ENCODE measurements around the gene ZSWIM1.
"Not testable (repeated sequence)": the region's sequence is repeated elsewhere in the genome, so short reads cannot be mapped to it uniquely, and the experiment has no call there.

The ZSWIM1 gene

GRCh38 chr20:45857114-45857881 is 23.7 kb upstream of the ZSWIM1 start, which contains the start of the genes ACOT8 and ZSWIM3:
ACOT8 (minus strand) TSS chr20:45857392; CDS start chr20:45857315, 77 bp downstream.
ZSWIM3 (plus strand) TSS chr20:45857614; CDS start chr20:45857826, 212 bp downstream.
- DNase-seq: peak; percentile 98

- peak; percentile 40 for DNase-seq
Measured at GRCh38 chr20:45857882-45858216, 23.2 kb upstream of the ZSWIM1 start.

GRCh38 chr20:45859916-45860315 is 21.1 kb upstream of the ZSWIM1 start:
- DNase-seq: no peak

GRCh38 chr20:45860560-45861220 is 20.3 kb upstream of the ZSWIM1 start:
- DNase-seq: no peak

- no peak for DNase-seq
Measured at GRCh38 chr20:45861221-45862075, 19.6 kb upstream of the ZSWIM1 start.

GRCh38 chr20:45863543-45864470 is 17.2 kb upstream of the ZSWIM1 start:
- no peak for DNase-seq

- no peak for DNase-seq
Measured at GRCh38 chr20:45866454-45866853, 14.6 kb upstream of the ZSWIM1 start.

- no peak for DNase-seq
Measured at GRCh38 chr20:45867136-45867818, 13.8 kb upstream of the ZSWIM1 start.

GRCh38 chr20:45867819-45868176 is 13.2 kb upstream of the ZSWIM1 start:
- no peak for DNase-seq

GRCh38 chr20:45872626-45873025 is 8.4 kb upstream of the ZSWIM1 start:
- DNase-seq: no peak

- DNase-seq: no peak
Measured at GRCh38 chr20:45873409-45874103, 7.5 kb upstream of the ZSWIM1 start.

- not testable (repeated sequence) for DNase-seq
Measured at GRCh38 chr20:45874104-45874481, 6.9 kb upstream of the ZSWIM1 start.

- DNase-seq: no peak
Measured at GRCh38 chr20:45874576-45874975, 6.5 kb upstream of the ZSWIM1 start.

GRCh38 chr20:45878076-45878761 is 2.8 kb upstream of the ZSWIM1 start:
- no peak for DNase-seq

GRCh38 chr20:45882469-45883099 is 1.6 kb downstream of the ZSWIM1 start:
- DNase-seq: no peak

GRCh38 chr20:45883100-45883469 is 2.1 kb downstream of the ZSWIM1 start:
- DNase-seq: no peak

- no peak for DNase-seq
Measured at GRCh38 chr20:45886590-45887345, 5.7 kb downstream of the ZSWIM1 start.

- DNase-seq: no peak
Measured at GRCh38 chr20:45887346-45887715, 6.3 kb downstream of the ZSWIM1 start, which contains the start of gene SPATA25. SPATA25 (minus strand) TSS chr20:45887622; CDS start chr20:45887590, 32 bp downstream.

- no peak for DNase-seq
Measured at GRCh38 chr20:45888681-45889080, 7.7 kb downstream of the ZSWIM1 start.
